HCT116 (cell line): ENCODE data around the gene TIMM13.

Experiments used
- CBX3 ChIP-seq: IDR thresholded peaks from 2 replicates; pipeline ENCODE4 v1.6.1; 2012; ENCODE audit warnings: low read depth
- EZH2 ChIP-seq: fragments of 200-600 bp; sonication (generic); IDR thresholded peaks from 2 replicates; pipeline ENCODE4 v1.6.1; 2017; ENCODE audit warnings: antibody characterized with exemption, mixed run types
- EZH2phosphoT487 ChIP-seq: fragments of 200-600 bp; IDR thresholded peaks from 2 replicates; pipeline ENCODE4 v1.6.1; 2018; ENCODE audit warnings: antibody characterized with exemption, borderline replicate concordance
- JUND ChIP-seq: IDR thresholded peaks from 2 replicates; pipeline ENCODE4 v1.6.1; 2012
- POLR2A ChIP-seq: IDR thresholded peaks from 2 replicates; pipeline ENCODE4 v1.7.0; 2011; ENCODE audit warnings: borderline replicate concordance; ENCODE audit not compliant: insufficient read depth, insufficient read length; ENCODE audit errors: extremely low read depth
- POLR2AphosphoS5 ChIP-seq: IDR thresholded peaks from 2 replicates; pipeline ENCODE4 v1.6.1; 2011; ENCODE audit warnings: mild to moderate bottlenecking, low read depth, low read length, moderate library complexity
- TF ChIP-seq, protein P1 (sequence below), 3 experiments: fragments of 200-600 bp in 1 of 3; sonication (generic) in 1 of 3; IDR thresholded peaks in 2 of 3; conservative IDR thresholded peaks in 1 of 3; 2 replicates each; pipeline ENCODE4 v1.5.1; 2012 to 2017; ENCODE audit warnings: low read depth in 2 of 3, low read length in 2 of 3, antibody characterized with exemption in 1 of 3, borderline replicate concordance in 1 of 3, control low read depth in 1 of 3, mild to moderate bottlenecking in 1 of 3, mixed read lengths in 1 of 3, mixed run types in 1 of 3, moderate library complexity in 1 of 3; ENCODE audit not compliant: insufficient read depth in 1 of 3

DNA sequence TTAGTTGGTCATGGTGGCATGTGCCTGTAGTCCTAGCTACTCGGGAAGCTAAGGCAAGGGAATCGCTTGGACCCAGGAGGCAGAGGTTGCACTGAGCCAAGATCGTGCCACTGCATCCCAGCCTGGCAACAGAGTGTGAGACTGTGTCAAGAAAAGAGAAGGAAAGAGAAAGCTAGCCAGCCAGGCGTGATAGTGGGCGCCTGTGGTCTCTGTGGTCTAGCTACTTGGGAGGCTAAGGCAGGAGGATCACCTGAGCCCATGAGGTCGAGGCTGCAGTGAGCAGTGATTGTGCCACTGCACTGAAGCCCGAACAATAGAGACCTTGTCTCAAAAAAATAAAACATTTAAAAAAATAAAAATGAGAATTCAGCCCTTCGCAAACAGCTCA is 33.3 kb downstream of the TIMM13 start:
- TF ChIP-seq, protein P1, sequence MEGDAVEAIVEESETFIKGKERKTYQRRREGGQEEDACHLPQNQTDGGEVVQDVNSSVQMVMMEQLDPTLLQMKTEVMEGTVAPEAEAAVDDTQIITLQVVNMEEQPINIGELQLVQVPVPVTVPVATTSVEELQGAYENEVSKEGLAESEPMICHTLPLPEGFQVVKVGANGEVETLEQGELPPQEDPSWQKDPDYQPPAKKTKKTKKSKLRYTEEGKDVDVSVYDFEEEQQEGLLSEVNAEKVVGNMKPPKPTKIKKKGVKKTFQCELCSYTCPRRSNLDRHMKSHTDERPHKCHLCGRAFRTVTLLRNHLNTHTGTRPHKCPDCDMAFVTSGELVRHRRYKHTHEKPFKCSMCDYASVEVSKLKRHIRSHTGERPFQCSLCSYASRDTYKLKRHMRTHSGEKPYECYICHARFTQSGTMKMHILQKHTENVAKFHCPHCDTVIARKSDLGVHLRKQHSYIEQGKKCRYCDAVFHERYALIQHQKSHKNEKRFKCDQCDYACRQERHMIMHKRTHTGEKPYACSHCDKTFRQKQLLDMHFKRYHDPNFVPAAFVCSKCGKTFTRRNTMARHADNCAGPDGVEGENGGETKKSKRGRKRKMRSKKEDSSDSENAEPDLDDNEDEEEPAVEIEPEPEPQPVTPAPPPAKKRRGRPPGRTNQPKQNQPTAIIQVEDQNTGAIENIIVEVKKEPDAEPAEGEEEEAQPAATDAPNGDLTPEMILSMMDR (IDR thresholded peaks at IDR 0.05 in 2 of 3, conservative IDR thresholded peaks at IDR 0.05 in 1 of 3; ENCODE audit: borderline replicate concordance in 1 of 3, insufficient read depth in 1 of 3, low read depth in 2 of 3, low read length in 2 of 3) = no peak
- TF ChIP-seq POLR2A = no peak
- TF ChIP-seq EZH2phosphoT487 = no peak
- TF ChIP-seq JUND = no peak
- no peak for TF ChIP-seq EZH2
- TF ChIP-seq POLR2AphosphoS5 = no peak
- no peak for TF ChIP-seq CBX3
